ENCODE data around the gene RRP15.

RRP15 gene

DNA sequence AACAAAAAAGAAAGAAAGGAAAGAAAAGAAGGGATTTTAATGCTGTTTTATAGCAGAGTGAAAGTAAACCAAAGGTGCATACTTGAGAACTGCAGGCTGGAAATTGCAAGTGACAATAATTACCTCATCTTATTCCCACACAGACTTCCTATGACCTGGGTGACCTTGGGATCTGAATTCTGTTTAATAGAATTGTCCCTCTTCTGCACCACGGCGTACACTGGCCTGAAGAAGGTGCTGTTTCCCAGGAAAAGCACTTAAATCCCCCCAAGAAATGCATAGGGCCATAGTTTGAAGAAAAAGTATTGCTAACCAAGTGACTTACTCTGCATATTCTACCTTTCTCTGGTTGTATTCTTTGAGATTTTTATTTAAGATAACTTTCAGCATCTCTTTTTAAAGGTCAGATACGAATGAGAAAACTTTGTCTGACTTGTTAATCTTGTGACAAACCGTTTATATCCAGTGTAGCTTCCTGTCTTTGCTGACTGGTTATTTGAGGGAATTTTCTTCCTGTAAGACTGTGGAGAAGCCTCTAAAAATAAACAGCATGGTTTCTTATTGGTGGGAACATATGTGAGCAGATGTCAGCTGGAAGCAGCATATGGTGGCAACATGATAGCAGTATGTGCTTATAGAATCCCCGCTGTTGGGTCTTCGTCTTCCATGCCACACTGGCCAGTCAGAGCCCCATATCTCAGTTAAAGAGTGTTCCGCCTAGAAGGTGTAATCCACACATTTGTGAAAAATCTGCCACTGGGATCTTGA lies 76.4 kb downstream of the RRP15 start:
- peak; percentile 38 for DNase-seq (ENCODE audit: low spot score)
- FAIRE-seq: no peak

DNA sequence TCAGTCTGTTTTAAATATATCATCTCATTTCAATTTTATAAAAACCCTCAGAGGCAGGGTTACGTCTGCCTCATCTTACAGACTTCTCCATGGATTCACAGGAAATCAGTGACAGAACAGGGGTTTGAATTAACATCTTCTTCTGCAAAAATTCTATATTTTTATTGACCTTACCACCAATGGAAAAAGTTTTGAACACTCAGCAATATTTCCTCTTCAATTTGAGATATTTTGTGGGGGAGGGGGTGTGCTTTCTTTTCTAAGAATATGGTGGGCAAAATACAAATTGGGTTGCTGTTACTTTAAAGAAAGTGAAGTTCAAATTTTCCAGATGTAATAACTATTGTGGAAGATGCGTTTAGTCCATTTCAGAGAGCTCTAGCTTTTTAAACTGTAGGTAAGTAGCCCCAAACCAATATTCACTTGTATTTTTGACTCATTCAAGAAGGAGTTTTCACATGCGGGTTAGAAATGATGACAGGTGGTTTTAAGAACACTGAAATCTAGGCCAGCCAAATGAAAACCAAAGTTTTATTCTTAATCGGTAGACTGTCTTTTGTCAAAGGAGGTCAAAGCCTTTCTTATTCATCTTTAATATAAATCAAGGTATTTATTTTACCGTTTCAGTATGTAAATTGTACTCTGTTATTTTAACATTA lies 77.5 kb downstream of the RRP15 start:
- FAIRE-seq (no peak), DNase-seq (ENCODE audit: low spot score) (no peak)

DNA sequence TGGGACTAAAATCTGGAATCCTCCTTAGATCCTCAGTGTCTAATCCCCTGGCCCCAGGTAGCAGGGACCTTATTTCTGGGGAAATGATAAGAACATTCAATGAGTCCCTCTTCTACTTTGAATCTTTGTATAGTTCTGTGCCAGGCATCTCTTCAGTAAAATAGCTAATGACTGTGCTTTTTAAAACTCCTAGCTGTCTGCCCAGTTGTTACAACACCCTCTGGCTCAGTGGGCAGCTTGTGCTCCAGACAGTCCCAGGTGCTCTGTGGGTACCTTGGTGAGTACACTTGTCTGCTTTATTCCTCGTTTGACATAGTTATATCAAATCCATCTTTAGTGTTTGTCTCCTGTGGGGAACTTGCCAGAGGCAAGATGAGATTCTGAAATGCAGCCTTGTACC lies 78.0 kb downstream of the RRP15 start:
- FAIRE-seq (no peak), DNase-seq (ENCODE audit: low spot score) (no peak)

DNA sequence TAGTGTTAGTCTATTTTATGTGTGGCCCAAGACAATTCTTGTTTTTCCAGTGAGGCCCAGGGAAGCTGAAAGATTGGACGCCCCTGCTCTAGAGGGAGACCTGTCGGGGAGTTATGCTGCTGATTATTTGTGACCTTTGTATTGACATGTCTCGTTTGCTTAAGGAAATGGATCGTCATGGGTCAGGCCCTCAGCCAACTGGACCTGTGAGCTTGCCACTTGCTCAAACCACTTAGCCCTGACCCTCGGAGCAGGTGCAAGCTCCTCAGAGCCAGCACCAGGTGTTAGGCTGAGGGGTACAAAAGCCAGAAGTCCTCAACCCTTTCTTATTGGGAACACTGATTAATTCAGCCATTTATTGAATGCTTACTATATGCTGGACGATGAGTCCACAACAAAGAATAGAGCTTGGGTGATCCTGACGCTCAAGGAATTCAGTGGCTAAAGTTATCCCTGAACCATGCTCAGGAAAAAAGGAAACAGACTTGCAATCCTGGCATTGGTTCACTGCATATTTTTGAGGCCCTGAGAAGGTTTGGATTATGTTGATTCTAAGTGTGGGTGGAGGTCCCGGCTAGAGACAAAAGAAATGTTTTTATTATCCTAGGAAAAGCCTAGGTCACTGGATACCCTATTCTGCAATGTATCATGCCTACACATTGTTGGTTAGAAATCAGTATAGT lies 79.1 kb downstream of the RRP15 start:
- FAIRE-seq (no peak), DNase-seq (ENCODE audit: low spot score) (no peak)

DNA sequence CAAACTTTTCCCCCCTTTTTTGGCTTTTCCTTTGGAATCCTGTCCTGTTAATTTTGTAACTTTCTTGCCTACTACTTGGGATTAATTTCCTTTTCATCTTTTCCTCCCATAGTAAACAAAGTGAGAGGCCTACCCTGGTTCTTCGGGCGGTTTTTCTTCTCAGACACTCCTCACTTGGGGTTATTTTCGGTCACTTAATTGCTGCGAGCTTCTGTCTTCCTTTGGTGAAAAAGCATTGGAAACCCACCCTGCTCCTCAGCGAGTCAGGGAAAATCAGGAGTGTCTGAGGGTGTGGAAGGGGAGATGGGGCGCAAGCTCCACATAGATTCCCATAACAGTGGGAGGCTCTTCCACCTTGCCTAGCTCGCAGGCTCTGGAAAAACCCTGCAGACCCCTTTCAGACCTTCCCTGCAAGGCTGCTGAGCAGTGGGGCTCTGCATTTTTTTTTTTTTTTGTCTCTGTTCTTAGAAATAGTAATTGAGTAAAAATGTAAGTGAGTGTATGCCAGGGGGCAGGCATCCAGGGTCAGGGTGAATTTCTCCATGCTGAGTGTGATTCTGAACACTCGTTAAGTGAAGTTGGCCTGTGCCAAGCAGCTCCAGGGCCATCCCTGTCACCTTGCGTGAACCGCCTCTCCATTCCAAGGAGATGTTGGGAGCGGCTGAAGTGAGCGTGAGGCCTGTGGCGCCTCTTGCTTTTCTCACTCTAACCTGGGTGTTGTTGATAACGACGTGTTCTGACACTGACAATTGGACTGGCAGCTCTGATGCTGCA lies 80.3 kb downstream of the RRP15 start:
- DNase-seq (ENCODE audit: low spot score) (no peak), FAIRE-seq (no peak)

DNA sequence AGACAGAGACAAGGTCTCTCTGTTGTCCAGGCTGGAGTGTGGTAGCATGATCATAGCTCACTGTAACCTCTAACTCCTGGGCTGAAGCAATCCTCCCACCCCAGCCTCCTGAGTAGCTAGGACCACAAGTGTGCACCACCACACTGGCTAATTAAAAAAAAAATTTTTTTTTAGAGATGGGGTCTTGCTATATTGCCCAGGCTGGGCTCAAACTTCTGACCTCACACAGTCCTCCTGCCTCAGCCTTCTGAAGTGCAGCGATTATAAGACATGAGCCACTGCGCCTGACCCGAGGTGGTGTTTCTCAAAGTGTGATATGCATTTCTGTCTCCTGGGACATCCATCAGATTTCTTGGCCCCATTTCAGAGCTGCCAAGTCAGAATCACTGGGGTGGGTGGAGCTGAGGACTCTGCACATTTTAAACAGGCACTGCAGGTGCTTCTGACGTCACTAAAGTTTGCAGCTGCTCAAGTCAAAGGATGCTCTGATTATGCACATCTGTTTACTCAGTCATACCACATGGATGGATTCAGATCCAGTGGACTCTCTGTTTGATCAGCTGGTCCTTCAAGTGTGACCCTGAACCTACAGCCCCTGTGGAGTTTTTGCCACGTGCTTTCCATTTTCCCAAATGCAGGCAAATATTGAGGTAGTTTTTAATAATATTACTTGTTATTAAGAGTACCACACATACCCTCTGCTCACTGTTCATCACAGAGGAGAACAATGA lies 81.4 kb downstream of the RRP15 start:
- DNase-seq (ENCODE audit: low spot score): peak; percentile 39
- FAIRE-seq: no peak

DNA sequence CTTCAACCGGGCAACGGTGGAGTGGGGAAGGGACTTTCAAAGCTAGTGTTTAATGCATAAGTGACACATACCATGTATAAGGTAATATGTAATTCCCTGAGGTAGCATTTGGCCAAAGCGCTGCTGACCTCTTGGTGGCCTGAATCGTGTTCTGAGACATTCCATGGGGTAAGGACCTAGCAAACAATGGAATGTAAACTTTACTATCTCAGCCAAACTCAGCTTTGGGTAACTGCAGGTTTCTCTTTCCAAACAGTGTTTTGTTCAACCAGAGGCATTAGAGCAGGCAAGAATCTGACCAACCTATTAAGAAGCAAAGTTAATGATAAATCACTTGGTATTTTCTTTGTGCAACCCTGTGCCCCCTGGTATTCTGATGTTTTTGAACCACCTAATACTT lies 82.0 kb downstream of the RRP15 start:
- peak; percentile 97 for FAIRE-seq
- peak; percentile 87 for DNase-seq (ENCODE audit: low spot score)

DNA sequence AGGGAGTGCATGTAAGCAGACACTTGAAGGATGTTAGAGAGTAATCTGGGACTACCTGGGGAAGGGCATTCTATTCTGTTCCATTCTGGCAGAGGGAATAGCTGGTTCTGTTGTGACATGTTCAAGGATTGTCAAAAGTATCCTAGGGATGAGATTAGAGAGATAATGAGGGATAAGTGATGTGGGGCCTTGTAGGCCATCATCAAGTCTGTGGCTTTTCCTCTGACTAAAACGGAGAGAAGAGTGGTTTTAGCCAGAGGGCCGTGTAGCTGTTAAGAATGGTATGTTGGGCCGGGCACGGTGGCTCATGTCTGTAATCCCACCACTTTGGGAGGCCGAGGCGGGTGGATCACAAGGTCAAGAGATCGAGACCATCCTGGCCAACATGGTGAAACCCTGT lies 83.6 kb downstream of the RRP15 start:
- DNase-seq (ENCODE audit: low spot score) (no peak), FAIRE-seq (no peak)

DNA sequence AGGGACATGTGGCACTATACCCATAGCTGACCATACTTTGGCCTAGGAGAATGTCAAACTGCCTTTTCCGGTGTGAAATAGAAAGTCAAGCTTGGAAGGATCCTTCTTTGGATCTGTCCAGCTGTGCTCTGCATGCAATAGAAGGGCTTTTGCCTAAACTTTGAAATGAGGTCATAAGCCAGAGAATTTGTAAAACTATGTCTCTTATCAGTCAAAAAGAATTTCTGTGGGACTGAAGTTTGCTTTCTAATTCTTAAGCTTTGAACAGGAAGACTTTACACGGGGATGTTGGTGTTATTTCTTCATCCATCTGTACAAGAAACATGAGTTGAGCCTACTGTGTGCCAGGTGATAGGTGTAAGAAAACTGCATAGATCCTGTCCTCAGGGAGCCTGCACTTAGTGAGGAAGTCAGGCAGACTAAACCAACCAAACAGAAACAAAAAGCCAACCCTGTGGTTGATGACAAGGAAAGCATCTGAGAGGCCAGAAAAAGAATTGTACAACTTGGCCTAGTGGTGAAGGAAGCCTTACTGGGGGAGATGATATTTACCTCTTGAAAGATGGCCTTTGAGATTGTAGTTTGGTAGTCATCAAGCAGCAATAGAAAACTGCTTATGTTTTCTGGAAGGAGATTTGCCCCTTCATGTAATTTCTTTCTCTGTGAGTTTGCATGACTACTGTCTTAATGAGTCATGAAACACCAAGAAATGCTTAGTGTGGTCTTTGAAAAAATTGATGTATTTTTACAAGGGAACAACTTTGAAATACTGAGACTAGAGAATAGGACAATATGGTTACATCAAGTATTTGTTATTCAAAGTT lies 84.8 kb downstream of the RRP15 start:
- peak; percentile 54 for DNase-seq (ENCODE audit: low spot score)
- FAIRE-seq: peak; percentile 83

DNA sequence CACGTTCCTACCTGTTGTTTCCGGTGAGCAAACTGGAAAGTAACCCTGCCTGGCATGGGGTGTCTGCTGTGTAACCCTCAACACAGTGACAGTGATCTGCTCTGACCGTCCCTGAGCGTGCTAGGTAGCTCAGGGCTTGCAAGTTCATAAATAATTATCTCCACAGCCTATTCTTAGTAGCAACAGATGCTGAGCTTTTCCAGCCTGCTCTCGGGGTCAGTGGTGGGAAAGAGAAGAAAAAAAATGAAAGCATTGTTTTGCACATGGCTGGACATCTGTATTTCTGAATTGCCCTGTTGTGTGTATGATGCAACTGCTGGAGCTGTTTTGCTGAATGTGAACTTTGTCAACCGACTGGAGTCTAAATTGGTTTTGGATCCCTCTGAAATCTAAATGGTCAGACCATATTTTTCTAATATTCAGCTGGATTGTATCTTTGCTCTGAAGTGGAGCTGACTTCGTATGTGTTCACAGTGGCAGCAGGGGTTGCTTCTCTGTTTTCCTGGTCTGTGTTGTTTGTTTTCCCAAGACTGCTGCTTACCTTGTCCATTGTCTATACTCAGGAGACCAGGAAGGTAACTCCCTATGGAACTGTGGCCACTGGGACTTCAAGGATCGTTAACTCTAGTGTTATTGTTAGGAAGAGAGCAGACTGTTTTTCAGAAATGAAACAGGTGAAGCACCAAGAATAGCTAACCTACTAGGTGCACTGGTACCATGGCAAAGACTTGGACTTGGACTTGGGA lies 87.0 kb downstream of the RRP15 start:
- DNase-seq (ENCODE audit: low spot score) (no peak), FAIRE-seq (no peak)

DNA sequence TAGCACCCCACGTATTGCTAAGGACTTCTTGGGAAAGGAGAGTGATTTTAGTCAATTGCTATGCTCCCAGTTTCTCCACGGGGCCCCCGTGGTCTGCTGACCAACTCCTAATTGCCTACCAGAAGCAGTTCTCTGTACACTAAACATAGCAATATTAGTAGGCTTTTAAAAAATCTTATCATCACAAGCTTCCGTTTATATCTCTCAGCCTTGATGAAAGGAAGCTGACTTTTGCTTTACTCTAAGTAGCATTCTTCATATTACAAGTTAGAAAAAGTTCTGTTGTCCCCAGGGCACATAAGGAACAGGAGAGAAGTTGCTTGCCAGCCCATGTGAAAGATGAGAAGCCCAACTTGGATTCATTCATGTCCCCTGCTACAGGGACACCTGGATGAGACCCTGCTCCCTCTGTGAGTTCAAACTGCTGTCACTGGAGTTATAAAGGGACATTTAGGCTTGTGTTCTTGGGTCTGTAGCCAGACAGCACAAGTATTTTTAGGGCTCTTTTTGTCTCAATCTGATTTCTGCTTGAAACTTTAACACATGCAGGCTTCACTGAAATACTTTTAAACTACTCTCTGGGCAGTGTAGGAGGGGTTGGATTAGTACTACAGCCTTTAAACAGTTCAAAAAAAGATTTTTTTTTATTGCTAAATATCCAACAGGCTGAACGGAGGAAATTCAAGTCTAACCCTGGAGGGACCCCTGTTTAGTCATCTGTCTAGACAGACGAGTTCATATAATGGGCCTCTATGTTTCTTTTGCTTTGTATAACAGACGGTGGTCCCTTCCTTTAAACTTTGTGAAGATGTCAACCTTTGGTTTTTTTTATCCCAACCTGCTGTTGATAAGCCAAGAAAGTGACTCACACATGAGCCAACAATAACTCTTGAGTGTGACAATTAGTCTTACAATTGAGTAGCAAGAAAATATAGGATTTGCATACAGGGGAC lies 89.6 kb downstream of the RRP15 start:
- FAIRE-seq (peak; percentile 83), DNase-seq (ENCODE audit: low spot score) (peak; percentile 60)

DNA sequence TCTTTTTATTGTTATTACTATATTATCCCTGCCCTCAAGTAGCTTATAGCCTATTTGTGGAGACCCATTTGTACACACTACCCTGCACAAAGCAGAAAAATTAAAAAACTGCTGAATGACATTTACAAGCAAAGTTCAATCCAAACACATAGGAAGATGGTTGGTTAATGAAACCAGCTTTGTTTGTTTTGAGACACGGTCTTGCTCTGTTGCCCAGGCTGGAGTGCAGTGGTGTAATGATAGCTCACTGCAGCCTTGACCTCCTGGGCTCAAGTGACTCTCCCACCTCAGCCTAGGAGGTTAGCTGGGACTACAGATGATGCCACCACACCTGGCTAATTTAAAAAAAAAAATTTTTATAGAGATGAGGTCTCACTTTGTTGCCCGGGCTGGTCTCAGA lies 91.6 kb downstream of the RRP15 start:
- FAIRE-seq (no peak), DNase-seq (ENCODE audit: low spot score) (peak; percentile 71)

DNA sequence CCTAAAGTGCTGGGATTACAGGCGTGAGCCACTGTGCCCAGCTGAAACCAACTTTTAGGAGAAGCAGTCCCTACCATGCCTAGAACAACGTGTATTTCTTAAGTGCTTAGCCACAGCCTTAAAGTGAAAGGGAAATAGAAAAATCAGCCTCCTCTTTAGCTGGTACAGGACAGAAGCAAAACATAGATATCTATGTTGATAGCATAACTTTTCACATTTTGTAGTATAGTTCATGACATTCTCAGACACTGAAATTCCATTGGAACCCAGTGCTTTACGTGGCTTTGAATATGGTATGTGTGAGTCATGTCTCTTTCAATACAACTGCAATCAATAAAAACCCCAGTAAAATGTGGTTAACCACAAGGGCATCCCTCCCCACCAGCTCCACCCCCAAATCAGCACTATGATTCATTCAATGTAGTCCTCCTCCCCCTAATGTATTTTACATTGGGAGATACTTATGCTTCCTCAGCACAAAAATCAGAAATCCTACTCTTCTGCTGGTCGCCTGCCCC lies 92.1 kb downstream of the RRP15 start:
- DNase-seq (ENCODE audit: low spot score) (peak; percentile 96), FAIRE-seq (peak; percentile 97)

DNA sequence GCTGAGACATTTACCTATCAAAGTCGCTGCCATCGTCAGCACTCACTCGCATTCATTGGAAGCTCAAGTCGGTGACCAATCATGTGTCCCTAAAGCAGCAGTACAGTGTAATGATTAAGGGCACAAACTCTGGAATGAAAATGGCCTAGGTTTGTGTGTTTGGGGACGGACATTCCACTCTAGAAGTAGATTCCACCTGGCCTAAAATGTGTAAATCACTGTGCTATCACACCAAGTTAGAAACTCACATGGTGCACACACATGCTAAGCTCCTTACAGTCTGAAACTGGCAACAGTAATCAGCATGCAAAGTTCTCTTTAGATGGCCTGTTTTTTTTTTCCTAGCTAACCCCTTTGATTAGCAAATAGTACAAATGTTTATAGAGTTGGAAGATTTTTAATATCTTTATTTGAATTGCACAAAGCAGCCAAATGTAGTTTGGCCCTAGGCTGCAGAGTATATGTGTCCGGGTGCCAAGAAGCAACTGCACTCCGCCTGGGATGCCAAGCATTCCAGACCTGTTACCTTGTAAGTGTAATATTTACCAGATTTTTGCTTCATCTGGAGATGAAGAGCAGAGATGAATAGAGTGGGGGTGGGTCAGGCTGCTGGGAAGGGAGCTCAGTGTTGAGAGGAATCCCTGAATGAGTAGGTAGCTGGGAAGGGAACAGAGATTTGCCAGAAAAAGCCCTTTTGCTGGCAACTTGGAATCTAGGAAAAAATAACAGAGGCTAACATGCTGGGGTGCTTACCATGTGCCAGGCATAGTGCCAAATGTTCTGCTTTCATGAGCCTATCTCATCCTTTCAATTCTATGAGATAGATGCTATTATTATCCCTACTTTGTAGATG lies 95.3 kb downstream of the RRP15 start:
- peak; percentile 96 for FAIRE-seq

DNA sequence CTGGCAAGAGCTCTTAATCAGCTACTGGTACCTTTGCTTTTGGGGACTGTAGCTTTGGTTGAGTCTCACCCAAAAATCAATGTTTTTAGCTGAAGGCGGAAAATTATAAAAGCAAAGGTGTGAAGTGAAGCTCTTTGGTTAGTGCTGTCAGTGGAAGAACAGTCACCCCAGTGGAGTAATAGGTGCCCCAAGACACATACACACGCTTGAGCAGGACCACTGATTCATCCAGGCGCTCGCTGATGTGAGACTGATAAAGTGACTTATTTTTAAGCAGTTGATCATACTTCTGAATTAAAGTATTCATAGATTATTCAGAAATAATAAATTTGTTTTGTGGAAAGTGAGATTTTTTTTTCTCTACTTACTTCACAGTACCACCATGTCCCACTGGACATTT lies 97.2 kb downstream of the RRP15 start:
- FAIRE-seq: peak; percentile 77

More for the DNA sequence above, 95.3 kb downstream of the RRP15 start:
- peak; percentile 93 for DNase-seq (ENCODE audit: low spot score)

DNA sequence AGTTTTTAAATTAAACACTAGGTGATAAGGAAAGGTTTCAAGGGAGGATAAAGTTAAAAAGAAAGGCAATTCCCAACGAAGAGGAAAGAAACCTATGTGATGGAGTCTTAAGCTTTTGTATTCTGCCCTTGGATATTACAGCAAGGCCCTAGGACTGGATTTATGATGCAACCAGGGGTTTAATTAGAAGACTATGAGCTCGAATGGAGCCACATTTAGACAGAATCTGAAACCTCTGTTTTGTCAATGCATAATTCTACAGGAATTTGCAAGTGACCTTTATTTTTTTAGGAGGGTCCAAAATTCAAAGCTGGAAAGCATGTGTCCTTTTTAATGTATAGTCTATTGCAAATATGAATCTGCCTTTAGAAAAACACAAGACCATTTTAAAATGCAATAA lies 98.0 kb downstream of the RRP15 start:
- FAIRE-seq (no peak), DNase-seq (ENCODE audit: low spot score) (no peak)

More for the DNA sequence above, 97.2 kb downstream of the RRP15 start:
- DNase-seq (ENCODE audit: low spot score): peak; percentile 59

DNA sequence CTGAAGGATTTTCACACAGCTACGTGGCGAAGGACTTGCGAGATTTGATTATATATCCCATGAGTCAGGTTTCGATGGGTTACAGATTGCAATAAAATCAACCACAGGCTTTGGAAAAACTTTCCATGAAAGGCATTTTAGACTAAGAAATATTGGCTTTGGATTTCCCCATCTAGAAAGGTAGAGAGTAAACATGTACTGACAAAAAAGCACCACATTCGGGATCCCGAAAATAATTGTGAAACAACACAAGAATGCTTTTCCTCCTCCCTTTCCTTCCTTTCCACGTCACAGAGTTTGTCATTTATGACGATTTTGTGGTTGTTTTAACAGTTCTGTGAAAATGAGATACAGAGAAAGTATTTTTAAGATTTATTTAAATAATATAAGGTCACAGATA lies 98.6 kb downstream of the RRP15 start:
- DNase-seq (ENCODE audit: low spot score): peak; percentile 33
- FAIRE-seq: peak; percentile 69
